Adrenal gland (tissue), 12 donors: ENCODE results near the gene FOXC2. TPM values are rescaled to one million over a fixed set of nuclear protein-coding genes. Genes with fewer than 3 reads are reported as not detected.

Source experiments
- DNase-seq, 7 donors: peaks; one replicate each; pipeline ENCODE4 v3.0.0-alpha.2; 2019 to 2020
- H3K27ac ChIP-seq, 5 donors: fragments of 200-600 bp; sonication (generic) in 4 of 5; 1 replicate in 3 of 5; 2 replicates in 2 of 5; pipeline versions ENCODE4 v1.5.1 to v1.8.0; 2016 to 2020; ENCODE audit warnings: mild to moderate bottlenecking in 1 of 5
- H3K27me3 ChIP-seq: fragments of 200-600 bp; 2 replicates; pipeline ENCODE4 v1.8.0; 2021
- H3K36me3 ChIP-seq, 2 donors: fragments of 200-600 bp; replicated peaks in 1 of 2; 1 replicate in 1 of 2; 2 replicates in 1 of 2; pipeline versions ENCODE4 v1.5.1 to v1.8.0; 2018 to 2022
- H3K4me1 ChIP-seq, 2 donors: fragments of 200-600 bp; replicated peaks in 1 of 2; 1 replicate in 1 of 2; 2 replicates in 1 of 2; pipeline versions ENCODE4 v1.5.1 to v1.8.0; 2018 to 2021
- H3K4me3 ChIP-seq, 4 donors: fragments of 200-600 bp; sonication (generic) in 3 of 4; one replicate each; pipeline ENCODE4 v1.5.1; 2016 to 2018
- H3K9me3 ChIP-seq, 3 donors: fragments of 200-600 bp; sonication (generic) in 1 of 3; replicated peaks in 1 of 3; 1 replicate in 2 of 3; 2 replicates in 1 of 3; pipeline versions ENCODE4 v1.5.1 to v1.8.0; 2016 to 2021
- CTCF ChIP-seq, 6 experiments: fragments of 450-650 bp in 4 of 6; fragments of 200-600 bp in 2 of 6; sonication (generic) in 1 of 6; IDR thresholded peaks; 1 replicate in 5 of 6; 2 replicates in 1 of 6; pipeline versions ENCODE4 v1.5.1 to v1.8.0; 2016 to 2021; ENCODE audit warnings: antibody characterized with exemption in 6 of 6, mild to moderate bottlenecking in 2 of 6, moderate library complexity in 1 of 6
- POLR2A ChIP-seq, 2 donors: fragments of 450-650 bp; IDR thresholded peaks; one replicate each; pipeline ENCODE4 v1.6.1; 2017; ENCODE audit warnings: antibody characterized with exemption in 2 of 2, mild to moderate bottlenecking in 2 of 2, moderate library complexity in 1 of 2
- WGBS, 4 donors: extraction: QIAGEN DNeasy Blood & Tissue Kit in 2 of 4; methylation state at CpG; one replicate each; pipeline versions ENCODE4 v1.1.5 to v1.1.7; 2013 to 2017; 5-methylcytosine and 5-hydroxymethylcytosine counted together
- intact Hi-C, 2 donors: fragments of 100-400 bp; cut with DNase I; formaldehyde crosslinking; loops; one replicate each; pipeline versions ENCODE4 v1.14.1 to v1.15.0; 2022 to 2023
- polyA plus RNA-seq, 3 donors: library from polyadenylated mRNA; stranded (reverse); fragments of 200-250 nt in 2 of 3; fragments of 350-450 nt in 1 of 3; fragmentation: Illumina TruSeq in 1 of 3; extraction: RNeasy Lipid Tissue Mini Kit (QIAGEN cat#74804) in 1 of 3; gene quantifications; one replicate each; pipeline ENCODE4 v1.2.3, GENCODE V29; 2013 to 2014
- total RNA-seq, 9 donors: library from RNA; depleted of rRNA in 4 of 9; stranded (reverse); fragments of >200 nt in 4 of 9; fragments of 120-200 nt in 1 of 9; fragmentation: NEBNext Ultra II Directional in 1 of 9; extraction: Animal tissue kit (Norgen Biotek cat#: 25700) in 1 of 9; gene quantifications; one replicate each; pipeline versions ENCODE4 v1.1.0 to v1.2.4, GENCODE V29; 2013 to 2023
- donor health status: healthy with polysubstance abuse.
- donor health status: Bipolar disorder and iron deficiency.
- donor health status: DM: yes; HTN: yes; CAD: no.
- donor health status: DM: no; HTN: no; CAD: no.
- donor health status: DM: no; HTN: no; CAD: no.
- donor health status: DM: yes; HTN: yes; CAD: no.

Gene FOXC2
- total and polyA plus RNA-seq, 12 donors = 0.39 to 4.8 (median 2.1) TPM

- Histone ChIP-seq H3K4me1 (peaks cover 7 to 11% of the 10 kb centered on the region in 2 donors), H3K36me3 (no peaks in the 10 kb centered on the region), H3K27ac (no peak overlapping the region), H3K9me3 (no peaks in the 10 kb centered on the region), H3K27me3 (no peaks in the 10 kb centered on the region), H3K4me3 (no peak overlapping the region)
- WGBS, 4 donors = 92 to 97% (median 95%) methylated on average over 8 to 22 of the region's 22 CpGs
- intact Hi-C loops = no loop called here
- TF ChIP-seq POLR2A (IDR thresholded peaks at IDR 0.05) (no peak), CTCF (IDR thresholded peaks at IDR 0.05) (no peak)
- DNase-seq = no peak
Measured at GRCh38 chr16:86553356-86553755, 13.3 kb upstream of the FOXC2 start.

- DNase-seq = no peak
- TF ChIP-seq POLR2A (IDR thresholded peaks at IDR 0.05) = no peak
- no peak for TF ChIP-seq CTCF (IDR thresholded peaks at IDR 0.05)
- intact Hi-C loops = no loop called here
- Histone ChIP-seq H3K36me3 (no peaks in the 10 kb centered on the region), H3K27me3 (no peaks in the 10 kb centered on the region), H3K27ac (peak overlapping the region in 4 of 5 donors; percentile 64 to 90 (median 85)), H3K4me1 (peaks cover 7 to 11% of the 10 kb centered on the region in 2 donors), H3K9me3 (no peaks in the 10 kb centered on the region), H3K4me3 (peak overlapping the region; percentile 68 to 94 (median 90))
- 5 to 9% (median 6%) methylated on average over 10 of the region's 10 CpGs for WGBS, 4 donors
Measured at GRCh38 chr16:86554599-86554916, 12.1 kb upstream of the FOXC2 start.

- Histone ChIP-seq H3K9me3 (no peaks in the 10 kb centered on the region), H3K27me3 (peaks cover 3% of the 10 kb centered on the region), H3K4me1 (peaks cover 7 to 11% of the 10 kb centered on the region in 2 donors), H3K36me3 (no peaks in the 10 kb centered on the region), H3K27ac (peak within 1 kb of the TSS in 4 of 5 donors; percentile 64 to 90 (median 85)), H3K4me3 (peak within 1 kb of the TSS; percentile 68 to 94 (median 90))
- intact Hi-C loops = no loop called here
- peak; percentile 91 to 96 (median 94) for DNase-seq
- TF ChIP-seq POLR2A (IDR thresholded peaks at IDR 0.05) (peak; percentile 63 to 72), CTCF (IDR thresholded peaks at IDR 0.05) (no peak)
- 0 to 4% (median 2%) methylated on average over 21 to 70 of the region's 70 CpGs for WGBS, 4 donors
Measured at GRCh38 chr16:86554917-86555703, 11.5 kb upstream of the FOXC2 start, which contains the start of gene MTHFSD. Gene MTHFSD (minus strand): TSS chr16:86555235. CDS start chr16:86555184, 51 bp downstream.

GRCh38 chr16:86555704-86556075 lies 10.9 kb upstream of the FOXC2 start:
- DNase-seq = peak in 1 of 7 donors; percentile 65
- Histone ChIP-seq H3K4me3 (peak overlapping the region in 2 of 4 donors; percentile 93 to 94), H3K27me3 (peaks cover 3% of the 10 kb centered on the region), H3K4me1 (peaks cover 7 to 11% of the 10 kb centered on the region in 2 donors), H3K27ac (peak overlapping the region in 2 of 5 donors; percentile 85 to 90), H3K36me3 (no peaks in the 10 kb centered on the region), H3K9me3 (no peaks in the 10 kb centered on the region)
- intact Hi-C loops = no loop called here
- 27 to 37% (median 32%) methylated on average over 10 to 17 of the region's 17 CpGs for WGBS, 4 donors
- TF ChIP-seq POLR2A (IDR thresholded peaks at IDR 0.05) = no peak
- no peak for TF ChIP-seq CTCF (IDR thresholded peaks at IDR 0.05)
